ENCODE data around the gene ALKBH8.

Gene ALKBH8

DNA sequence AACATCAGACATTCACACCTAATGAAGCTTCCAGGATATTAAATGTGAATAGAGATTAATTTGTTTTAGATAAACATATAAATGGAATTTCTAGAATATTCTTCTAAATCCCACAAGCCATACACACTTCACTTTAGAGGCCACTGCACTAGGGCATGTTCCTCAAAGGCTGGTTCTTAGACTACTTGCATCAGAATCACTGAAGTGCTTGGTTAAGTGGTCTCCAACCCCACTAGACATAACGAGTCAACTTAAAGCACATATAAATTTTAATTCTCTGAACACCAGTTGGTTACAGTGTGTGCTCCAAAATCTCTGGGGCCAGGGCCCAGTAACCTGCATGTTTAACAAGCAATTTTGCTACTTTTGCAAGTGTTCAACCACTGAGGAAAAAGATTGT is 7.9 kb upstream of the ALKBH8 start:
- TF ChIP-seq, protein P1, sequence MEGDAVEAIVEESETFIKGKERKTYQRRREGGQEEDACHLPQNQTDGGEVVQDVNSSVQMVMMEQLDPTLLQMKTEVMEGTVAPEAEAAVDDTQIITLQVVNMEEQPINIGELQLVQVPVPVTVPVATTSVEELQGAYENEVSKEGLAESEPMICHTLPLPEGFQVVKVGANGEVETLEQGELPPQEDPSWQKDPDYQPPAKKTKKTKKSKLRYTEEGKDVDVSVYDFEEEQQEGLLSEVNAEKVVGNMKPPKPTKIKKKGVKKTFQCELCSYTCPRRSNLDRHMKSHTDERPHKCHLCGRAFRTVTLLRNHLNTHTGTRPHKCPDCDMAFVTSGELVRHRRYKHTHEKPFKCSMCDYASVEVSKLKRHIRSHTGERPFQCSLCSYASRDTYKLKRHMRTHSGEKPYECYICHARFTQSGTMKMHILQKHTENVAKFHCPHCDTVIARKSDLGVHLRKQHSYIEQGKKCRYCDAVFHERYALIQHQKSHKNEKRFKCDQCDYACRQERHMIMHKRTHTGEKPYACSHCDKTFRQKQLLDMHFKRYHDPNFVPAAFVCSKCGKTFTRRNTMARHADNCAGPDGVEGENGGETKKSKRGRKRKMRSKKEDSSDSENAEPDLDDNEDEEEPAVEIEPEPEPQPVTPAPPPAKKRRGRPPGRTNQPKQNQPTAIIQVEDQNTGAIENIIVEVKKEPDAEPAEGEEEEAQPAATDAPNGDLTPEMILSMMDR (IDR thresholded peaks at IDR 0.05; ENCODE audit: borderline replicate concordance, insufficient read depth, low read depth, low read length), result no peak
- H3K4me3 ChIP-seq (ENCODE audit: low read depth, low read length), result no peak overlapping the region

GRCh38 chr11:107570015-107570414 is 4.5 kb upstream of the ALKBH8 start:
- H3K4me3 ChIP-seq (ENCODE audit: low read depth, low read length), result no peak overlapping the region
- TF ChIP-seq, protein P1 (IDR thresholded peaks at IDR 0.05; ENCODE audit: borderline replicate concordance, insufficient read depth, low read depth, low read length), result no peak

DNA sequence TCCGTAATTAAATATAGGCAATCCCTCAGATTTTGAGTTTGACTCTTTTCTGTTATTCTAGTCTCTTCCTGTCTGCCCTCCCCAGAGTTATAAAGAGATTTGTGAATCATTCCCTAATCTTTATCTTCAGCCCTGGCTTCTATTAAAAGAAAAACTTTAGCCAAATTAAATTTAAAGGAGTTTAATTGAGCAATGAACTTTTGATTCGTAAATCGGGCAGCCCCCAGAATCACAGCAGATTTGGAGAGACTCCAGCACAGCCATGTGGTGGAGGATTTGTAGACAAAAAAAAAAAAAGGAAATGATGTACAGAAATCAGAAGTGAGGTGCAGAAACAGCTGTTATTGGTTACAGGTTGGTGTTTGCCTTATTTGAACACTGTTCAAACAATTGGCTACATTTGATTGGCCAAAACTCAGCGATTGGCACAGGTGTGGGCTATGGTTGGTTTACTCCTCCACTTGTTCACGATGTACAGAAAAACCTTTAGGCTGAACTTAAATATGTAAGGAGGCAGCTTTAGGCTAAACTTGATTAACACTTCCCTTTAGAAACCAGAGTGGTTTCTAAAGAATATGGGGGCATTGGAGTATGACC is 2.3 kb upstream of the ALKBH8 start:
- TF ChIP-seq, protein P1 (IDR thresholded peaks at IDR 0.05; ENCODE audit: borderline replicate concordance, insufficient read depth, low read depth, low read length), result no peak
- H3K4me3 ChIP-seq (ENCODE audit: low read depth, low read length), result no peak overlapping the region

DNA sequence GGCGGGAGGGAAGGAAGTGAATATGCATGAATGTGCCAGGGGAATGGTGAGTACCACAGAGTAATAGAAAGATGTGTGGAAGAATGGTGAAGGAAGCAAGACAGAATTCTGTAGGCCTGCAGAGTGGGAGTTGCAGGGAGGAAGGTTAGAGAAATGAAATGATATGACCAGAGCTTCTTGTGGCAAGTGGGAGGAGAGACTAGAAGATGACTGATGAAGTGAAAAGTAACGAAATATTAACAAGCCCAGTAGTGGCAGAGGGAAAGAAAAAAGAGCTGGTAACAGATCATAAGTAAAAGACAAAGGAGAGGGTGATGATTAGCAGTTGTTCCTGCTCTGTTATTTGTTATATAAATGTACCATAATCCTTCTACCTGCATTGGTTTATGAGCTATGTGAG is 1.0 kb upstream of the ALKBH8 start:
- H3K4me3 ChIP-seq (ENCODE audit: low read depth, low read length), result no peak overlapping the region
- TF ChIP-seq, protein P1 (IDR thresholded peaks at IDR 0.05; ENCODE audit: borderline replicate concordance, insufficient read depth, low read depth, low read length), result no peak

DNA sequence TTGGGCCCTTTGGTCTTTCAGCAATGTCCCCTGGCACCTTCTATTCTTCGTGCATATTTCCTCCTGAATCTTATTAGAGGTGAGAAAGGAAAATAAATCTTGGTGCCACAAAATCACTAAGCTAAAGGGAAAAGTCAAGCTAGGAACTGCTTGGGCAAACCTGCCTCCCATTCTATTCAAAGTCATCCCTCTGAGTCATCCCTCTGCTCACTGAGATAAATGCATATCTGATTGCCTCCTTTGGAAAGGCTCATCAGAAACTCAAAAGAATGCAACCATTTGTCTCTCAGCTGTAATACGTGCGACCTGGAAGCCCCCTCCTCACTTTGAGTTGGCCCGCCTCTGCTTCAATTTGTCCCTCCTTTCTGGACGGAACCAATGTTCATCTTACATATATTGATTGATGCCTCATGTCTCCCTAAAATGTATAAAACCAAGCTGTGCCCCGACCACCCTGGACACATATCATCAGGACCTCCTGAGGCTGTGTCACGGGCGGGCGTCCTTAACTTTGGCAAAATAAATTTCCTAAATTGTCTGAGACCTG is 493 bp upstream of the ALKBH8 start:
- peak overlapping the region; percentile 86 for H3K4me3 ChIP-seq (ENCODE audit: low read depth, low read length)

DNA sequence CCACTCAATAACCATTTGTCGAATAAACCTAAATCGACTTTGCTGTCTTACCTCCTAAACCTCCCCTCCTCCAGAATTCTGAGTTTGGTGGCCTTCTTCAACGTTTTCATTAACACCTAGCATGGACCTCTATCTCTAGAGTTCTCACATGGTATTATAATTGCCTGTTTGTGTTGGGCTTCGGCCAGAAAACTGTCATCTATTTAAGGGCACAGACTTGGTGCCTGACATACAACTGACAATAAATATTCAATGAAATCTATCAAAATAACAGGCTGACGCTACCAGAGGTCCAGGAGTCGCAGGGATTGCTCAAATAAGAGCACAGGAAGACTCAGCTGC is 687 bp downstream of the ALKBH8 start:
- TF ChIP-seq, protein P1 (IDR thresholded peaks at IDR 0.05; ENCODE audit: borderline replicate concordance, insufficient read depth, low read depth, low read length), result no peak
- H3K4me3 ChIP-seq (ENCODE audit: low read depth, low read length), result peak overlapping the region; percentile 86

DNA sequence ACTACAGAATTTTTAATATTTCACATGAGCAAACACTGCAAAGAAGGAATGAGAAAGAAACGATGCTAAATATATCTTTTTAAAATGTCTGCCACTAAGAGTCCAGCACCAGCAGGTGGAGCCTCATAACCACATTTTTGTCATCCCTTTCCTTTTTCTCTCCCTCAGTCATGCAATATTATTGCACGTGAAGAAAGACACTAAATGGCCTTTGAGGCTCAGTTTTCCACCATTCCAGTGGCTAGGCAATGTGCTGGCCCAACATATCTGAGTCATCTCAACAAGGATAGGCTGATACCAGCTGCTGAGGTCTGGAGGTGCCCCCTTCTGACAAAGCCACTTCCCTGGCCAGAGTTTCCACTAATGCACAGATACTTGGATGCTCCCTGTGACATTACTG is 1.8 kb downstream of the ALKBH8 start:
- TF ChIP-seq, protein P1 (IDR thresholded peaks at IDR 0.05; ENCODE audit: borderline replicate concordance, insufficient read depth, low read depth, low read length), result peak; percentile 43; the same call in 1 of the 2 replicates
- H3K4me3 ChIP-seq (ENCODE audit: low read depth, low read length), result no peak overlapping the region
